NT2/D1 (cell line): ENCODE results near the gene HAUS2.

Experiments used
- SUZ12 ChIP-seq: IDR thresholded peaks from 2 replicates; pipeline ENCODE4 v1.6.1; 2011; ENCODE audit not compliant: insufficient read length, insufficient read depth; ENCODE audit errors: extremely low read depth
- YY1 ChIP-seq: IDR thresholded peaks from 2 replicates; pipeline ENCODE4 v1.6.1; 2011; ENCODE audit not compliant: insufficient read length, insufficient read depth
- ZNF274 ChIP-seq: IDR thresholded peaks from 2 replicates; pipeline ENCODE4 v1.6.1; 2011; ENCODE audit warnings: mild to moderate bottlenecking, low read depth, low read length

DNA sequence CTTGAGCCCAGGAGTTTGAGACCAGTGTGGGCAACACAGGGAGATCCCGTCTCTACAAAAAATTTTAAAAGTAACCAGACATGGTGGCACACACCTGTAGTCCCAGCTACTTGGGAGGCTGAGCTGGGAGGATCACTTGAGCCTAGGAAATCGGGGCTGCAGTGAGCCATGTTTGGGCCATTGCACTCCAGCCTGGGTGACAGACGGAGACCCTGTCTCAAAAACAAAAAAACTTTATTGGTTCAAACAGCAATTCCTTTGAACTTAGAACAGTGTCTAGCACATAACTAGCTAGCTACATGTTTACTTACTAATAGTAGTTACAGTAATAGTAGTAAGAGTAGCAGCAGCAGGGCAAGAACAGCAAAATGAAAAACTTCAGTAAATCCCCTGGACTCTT is 10.1 kb downstream of the HAUS2 start:
- no peak for TF ChIP-seq ZNF274
- TF ChIP-seq YY1, result no peak
- no peak for TF ChIP-seq SUZ12
